MCF 10A (cell line): ENCODE data around the gene NDUFS6. TPM values are rescaled to one million over a fixed set of nuclear protein-coding genes. Genes with fewer than 3 reads are reported as not detected.

Source experiments
- BruUV-seq: library from RNA; stranded (reverse); fragments of 400-500 nt; replicated peaks from 2 replicates; lab custom pipeline; 2021; lab: Mats Ljungman, UMichigan
- CTCF ChIA-PET: fragments of 300-600 bp; sonication (Branson Sonifier 250); formaldehyde crosslinking; extraction: SDS; loops from one replicate; lab custom pipeline; 2021; ENCODE audit warnings: antibody characterized with exemption, inconsistent platforms; lab: Yijun Ruan, JAX
- POLR2A ChIA-PET: fragments of 300-600, 350-650 bp; sonication (Branson Sonifier 250); formaldehyde crosslinking; extraction: SDS; loops from one replicate; lab custom pipeline; 2020; ENCODE audit warnings: antibody characterized with exemption, inconsistent platforms; lab: Yijun Ruan, JAX
- DNase-seq: peaks from one replicate; pipeline ENCODE4 v3.0.0-alpha.2; 2018; ENCODE audit not compliant: unreplicated experiment
- H3K27ac Mint-ChIP-seq: one replicate; pipeline ENCODE4 v1.8.0; 2022; ENCODE audit warnings: mild to moderate bottlenecking, low read depth, mixed read lengths; ENCODE audit not compliant: unreplicated experiment
- H3K27me3 Mint-ChIP-seq: one replicate; pipeline ENCODE4 v1.8.0; 2022; ENCODE audit warnings: mixed read lengths; ENCODE audit not compliant: insufficient read depth, unreplicated experiment
- H3K36me3 Mint-ChIP-seq: one replicate; pipeline ENCODE4 v1.8.0; 2022; ENCODE audit warnings: mild to moderate bottlenecking, moderate library complexity, mixed read lengths; ENCODE audit not compliant: insufficient read depth, unreplicated experiment
- H3K4me1 Mint-ChIP-seq: one replicate; pipeline ENCODE4 v1.8.0; 2022; ENCODE audit warnings: mixed read lengths; ENCODE audit not compliant: insufficient read depth, unreplicated experiment
- H3K4me3 Mint-ChIP-seq: one replicate; pipeline ENCODE4 v1.8.0; 2022; ENCODE audit warnings: mild to moderate bottlenecking, moderate library complexity, mixed read lengths; ENCODE audit not compliant: unreplicated experiment
- H3K9me3 Mint-ChIP-seq: one replicate; pipeline ENCODE4 v1.8.0; 2022; ENCODE audit warnings: mixed read lengths; ENCODE audit not compliant: unreplicated experiment
- intact Hi-C: fragments of 100-400 bp; cut with micrococcal nuclease; formaldehyde crosslinking; loops from 2 replicates; pipeline ENCODE4 v1.14.1; 2022
- total RNA-seq: library from RNA; stranded (reverse); gene quantifications from 2 replicates; pipeline ENCODE4 v1.2.3, GENCODE V29; 2022
- TF ChIP-seq, protein P1 (sequence below): fragments of 200-600 bp; IDR thresholded peaks from one replicate; pipeline ENCODE4 v1.8.0; 2022; ENCODE audit warnings: antibody characterized with exemption, mild to moderate bottlenecking; ENCODE audit not compliant: unreplicated experiment

Gene NDUFS6
- total RNA-seq, 1 experiment from 2014 or later = 65.6 TPM

GRCh38 chr5:1860949-1861348, 59.7 kb downstream of the NDUFS6 start:
- H3K27ac Mint-ChIP-seq = no peak overlapping the region
- TF ChIP-seq, protein P1, sequence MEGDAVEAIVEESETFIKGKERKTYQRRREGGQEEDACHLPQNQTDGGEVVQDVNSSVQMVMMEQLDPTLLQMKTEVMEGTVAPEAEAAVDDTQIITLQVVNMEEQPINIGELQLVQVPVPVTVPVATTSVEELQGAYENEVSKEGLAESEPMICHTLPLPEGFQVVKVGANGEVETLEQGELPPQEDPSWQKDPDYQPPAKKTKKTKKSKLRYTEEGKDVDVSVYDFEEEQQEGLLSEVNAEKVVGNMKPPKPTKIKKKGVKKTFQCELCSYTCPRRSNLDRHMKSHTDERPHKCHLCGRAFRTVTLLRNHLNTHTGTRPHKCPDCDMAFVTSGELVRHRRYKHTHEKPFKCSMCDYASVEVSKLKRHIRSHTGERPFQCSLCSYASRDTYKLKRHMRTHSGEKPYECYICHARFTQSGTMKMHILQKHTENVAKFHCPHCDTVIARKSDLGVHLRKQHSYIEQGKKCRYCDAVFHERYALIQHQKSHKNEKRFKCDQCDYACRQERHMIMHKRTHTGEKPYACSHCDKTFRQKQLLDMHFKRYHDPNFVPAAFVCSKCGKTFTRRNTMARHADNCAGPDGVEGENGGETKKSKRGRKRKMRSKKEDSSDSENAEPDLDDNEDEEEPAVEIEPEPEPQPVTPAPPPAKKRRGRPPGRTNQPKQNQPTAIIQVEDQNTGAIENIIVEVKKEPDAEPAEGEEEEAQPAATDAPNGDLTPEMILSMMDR = no peak
- H3K9me3 Mint-ChIP-seq = no peaks in the 10 kb centered on the region
- no peaks in the 10 kb centered on the region for H3K36me3 Mint-ChIP-seq
- POLR2A ChIA-PET = no interaction called here
- CTCF ChIA-PET = no interaction called here
- H3K27me3 Mint-ChIP-seq = no peaks in the 10 kb centered on the region
- intact Hi-C loops = no loop called here
- no peaks in the 10 kb centered on the region for H3K4me1 Mint-ChIP-seq
- DNase-seq = no peak
- BruUV-seq = no TSS peak
- no peak overlapping the region for H3K4me3 Mint-ChIP-seq

GRCh38 chr5:1864896-1865440, 63.8 kb downstream of the NDUFS6 start:
- no peaks in the 10 kb centered on the region for H3K9me3 Mint-ChIP-seq
- ChIA-PET POLR2A (interaction anchor here (1.3 kb wide), 1 partner anchor 40 kb away, joined by 3 read pairs; no protein-coding TSS in a partner anchor), CTCF (interaction anchor here (0.5 kb wide), 1 partner anchor 39 kb away, joined by 4 read pairs; no protein-coding TSS in a partner anchor)
- H3K4me1 Mint-ChIP-seq = no peaks in the 10 kb centered on the region
- intact Hi-C loops = no loop called here
- H3K27ac Mint-ChIP-seq = no peak overlapping the region
- no peaks in the 10 kb centered on the region for H3K36me3 Mint-ChIP-seq
- TF ChIP-seq, protein P1 = no peak
- H3K27me3 Mint-ChIP-seq = no peaks in the 10 kb centered on the region
- DNase-seq = no peak
- H3K4me3 Mint-ChIP-seq = no peak overlapping the region
- BruUV-seq = no TSS peak

DNA sequence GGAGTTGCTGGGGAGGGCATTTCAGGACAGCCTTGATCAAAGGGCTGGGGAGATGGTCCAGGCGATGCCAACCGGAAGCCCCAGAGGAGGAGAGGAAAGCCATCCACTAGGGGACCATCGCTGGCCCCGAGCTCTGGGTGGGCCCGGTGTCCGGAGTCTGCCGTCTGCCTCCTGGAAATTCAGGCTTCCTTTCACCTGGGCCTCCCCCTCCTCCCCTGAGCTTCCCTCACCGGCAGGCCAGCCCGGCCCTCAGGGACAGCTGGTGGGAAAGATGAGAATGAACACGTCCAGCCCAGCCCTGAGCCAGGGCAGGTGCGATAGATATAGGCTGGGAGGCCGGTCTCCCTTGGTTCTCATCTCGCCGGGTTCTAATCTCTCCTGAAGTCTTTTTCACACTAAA, 64.3 kb downstream of the NDUFS6 start:
- POLR2A ChIA-PET = interaction anchor here (1.3 kb wide), 1 partner anchor 40 kb away, joined by 3 read pairs; no protein-coding TSS in a partner anchor
- no peak for DNase-seq
- BruUV-seq = no TSS peak
- no peaks in the 10 kb centered on the region for H3K9me3 Mint-ChIP-seq
- CTCF ChIA-PET = interaction anchor here (0.5 kb wide), 1 partner anchor 39 kb away, joined by 4 read pairs; no protein-coding TSS in a partner anchor
- no peaks in the 10 kb centered on the region for H3K4me1 Mint-ChIP-seq
- H3K27me3 Mint-ChIP-seq = no peaks in the 10 kb centered on the region
- H3K36me3 Mint-ChIP-seq = no peaks in the 10 kb centered on the region
- intact Hi-C loops = no loop called here
- no peak overlapping the region for H3K4me3 Mint-ChIP-seq
- TF ChIP-seq, protein P1 = no peak
- no peak overlapping the region for H3K27ac Mint-ChIP-seq

Other genes starting within 250 kb of the NDUFS6 start
- 90.5 and 101 TPM in 2 replicates for gene MRPL36, start 1.6 kb upstream of the NDUFS6 start, total RNA-seq
- gene IRX4, start 81.5 kb downstream of the NDUFS6 start, total RNA-seq = 41.2 and 44.7 TPM in 2 replicates